ENCODE results near the gene RNF31.

- TF ChIP-seq CTCF (IDR thresholded peaks at IDR 0.05) (no peak), POLR2A (IDR thresholded peaks at IDR 0.05) (no peak)
Observed at GRCh38 chr14:24145690-24146452, 1.4 kb upstream of the RNF31 start.

All from esophagus squamous epithelium (tissue), 4 donors.